GM13977 (cell line): ENCODE data around the gene PRICKLE2.

Experiments used
- DNase-seq: peaks from one replicate; pipeline ENCODE4 v3.0.0; 2012; ENCODE audit warnings: low spot score
- CTCF ChIP-seq: IDR thresholded peaks from 2 replicates; pipeline ENCODE4 v1.5.1; 2012; ENCODE audit warnings: mild to moderate bottlenecking, control low read depth; ENCODE audit not compliant: insufficient read depth; ENCODE audit errors: extremely low read depth, missing control alignments
- in situ Hi-C: fragments of 300-500 bp; cut with MboI; formaldehyde crosslinking; loops from one replicate; pipeline ENCODE4 v1.12.0; 2022; ENCODE audit warnings: low sequenced_read_pairs, low pct_unique_long_range_greater_than_20kb, mixed read lengths, inconsistent platforms; ENCODE audit not compliant: unreplicated experiment

PRICKLE2 gene

GRCh38 chr3:64170270-64170669 is 55.0 kb downstream of the PRICKLE2 start:
- no peak for DNase-seq
- in situ Hi-C loops: no loop called here
- TF ChIP-seq CTCF: no peak

GRCh38 chr3:64167868-64168267 is 57.4 kb downstream of the PRICKLE2 start:
- no peak for TF ChIP-seq CTCF
- in situ Hi-C loops: no loop called here
- DNase-seq: no peak

GRCh38 chr3:64167351-64167750 is 57.9 kb downstream of the PRICKLE2 start:
- TF ChIP-seq CTCF: no peak

GRCh38 chr3:64166584-64167162 is 58.6 kb downstream of the PRICKLE2 start:
- no peak for DNase-seq
- in situ Hi-C loops: no loop called here
- no peak for TF ChIP-seq CTCF

More at GRCh38 chr3:64167351-64167750, 57.9 kb downstream of the PRICKLE2 start:
- DNase-seq: no peak
- in situ Hi-C loops: no loop called here

GRCh38 chr3:64164349-64164748 is 60.9 kb downstream of the PRICKLE2 start:
- in situ Hi-C loops: no loop called here
- no peak for TF ChIP-seq CTCF
- no peak for DNase-seq

GRCh38 chr3:64163755-64164148 is 61.5 kb downstream of the PRICKLE2 start:
- no peak for TF ChIP-seq CTCF
- in situ Hi-C loops: no loop called here
- DNase-seq: peak; percentile 42
